Mesothelial cell of epicardium (in vitro differentiated cells): ENCODE data around the gene MEIS2. TPM values are rescaled to one million over a fixed set of nuclear protein-coding genes. Genes with fewer than 3 reads are reported as not detected.

Experiments
- DNase-seq, 2 experiments: peaks; one replicate each; pipeline ENCODE4 v3.0.0; 2021; ENCODE audit warnings: low spot score in 2 of 2; ENCODE audit not compliant: unreplicated experiment in 2 of 2
- H3K27ac Mint-ChIP-seq: 2 replicates; pipeline ENCODE4 v1.8.0; 2021; ENCODE audit warnings: mixed read lengths
- H3K27me3 Mint-ChIP-seq: 2 replicates; pipeline ENCODE4 v1.8.0; 2021; ENCODE audit warnings: low read depth, mixed read lengths
- H3K36me3 Mint-ChIP-seq: 2 replicates; pipeline ENCODE4 v1.8.0; 2021; ENCODE audit warnings: mixed read lengths
- H3K4me1 Mint-ChIP-seq: 2 replicates; pipeline ENCODE4 v1.8.0; 2021; ENCODE audit warnings: mixed read lengths
- H3K4me3 Mint-ChIP-seq: 2 replicates; pipeline ENCODE4 v1.8.0; 2021; ENCODE audit warnings: mild to moderate bottlenecking, moderate library complexity, mixed read lengths
- H3K9me3 Mint-ChIP-seq: 2 replicates; pipeline ENCODE4 v1.8.0; 2021; ENCODE audit warnings: mixed read lengths
- microRNA-seq: library from miRNA; unstranded; fragments of <30 nt; microRNA quantifications from one replicate; pipeline ENCODE4 v1.2.0, GENCODE V29; 2021; ENCODE audit warnings: inconsistent platforms, mixed read lengths
- total RNA-seq: library from RNA; stranded (reverse); gene quantifications from 3 replicates; pipeline ENCODE4 v1.2.1, GENCODE V29; 2021
- TF ChIP-seq, protein P1 (sequence below): fragments of 200-600 bp; sonication (generic); IDR thresholded peaks from one replicate; pipeline ENCODE4 v1.5.0; 2021; ENCODE audit warnings: antibody characterized with exemption; ENCODE audit not compliant: unreplicated experiment

Gene MEIS2
- total RNA-seq, 1 donor from 2014 or later = 397 TPM

DNA sequence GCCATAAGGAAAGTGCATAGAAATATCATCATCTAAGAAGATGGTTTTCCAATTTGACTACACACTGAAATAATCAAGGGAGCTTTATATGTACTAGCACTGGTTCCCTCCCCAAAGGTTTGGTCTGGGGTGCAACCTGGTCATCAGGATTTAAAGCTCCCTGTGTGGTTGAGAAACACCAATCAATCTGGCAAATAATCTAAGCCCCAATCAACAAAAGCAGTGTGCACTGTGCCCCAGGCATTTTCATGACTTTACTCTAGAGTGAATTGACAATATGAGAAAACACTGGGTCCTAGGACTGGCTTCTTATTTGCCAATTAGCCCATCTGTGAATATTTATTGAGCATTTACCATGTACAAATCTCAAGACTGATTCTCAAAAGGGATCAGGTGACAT lies 255.1 kb downstream of the MEIS2 start:
- no peak overlapping the region for H3K4me3 Mint-ChIP-seq
- peaks cover 6% of the 10 kb centered on the region for H3K9me3 Mint-ChIP-seq
- TF ChIP-seq, protein P1, sequence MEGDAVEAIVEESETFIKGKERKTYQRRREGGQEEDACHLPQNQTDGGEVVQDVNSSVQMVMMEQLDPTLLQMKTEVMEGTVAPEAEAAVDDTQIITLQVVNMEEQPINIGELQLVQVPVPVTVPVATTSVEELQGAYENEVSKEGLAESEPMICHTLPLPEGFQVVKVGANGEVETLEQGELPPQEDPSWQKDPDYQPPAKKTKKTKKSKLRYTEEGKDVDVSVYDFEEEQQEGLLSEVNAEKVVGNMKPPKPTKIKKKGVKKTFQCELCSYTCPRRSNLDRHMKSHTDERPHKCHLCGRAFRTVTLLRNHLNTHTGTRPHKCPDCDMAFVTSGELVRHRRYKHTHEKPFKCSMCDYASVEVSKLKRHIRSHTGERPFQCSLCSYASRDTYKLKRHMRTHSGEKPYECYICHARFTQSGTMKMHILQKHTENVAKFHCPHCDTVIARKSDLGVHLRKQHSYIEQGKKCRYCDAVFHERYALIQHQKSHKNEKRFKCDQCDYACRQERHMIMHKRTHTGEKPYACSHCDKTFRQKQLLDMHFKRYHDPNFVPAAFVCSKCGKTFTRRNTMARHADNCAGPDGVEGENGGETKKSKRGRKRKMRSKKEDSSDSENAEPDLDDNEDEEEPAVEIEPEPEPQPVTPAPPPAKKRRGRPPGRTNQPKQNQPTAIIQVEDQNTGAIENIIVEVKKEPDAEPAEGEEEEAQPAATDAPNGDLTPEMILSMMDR = no peak
- no peaks in the 10 kb centered on the region for H3K27me3 Mint-ChIP-seq
- peaks cover 45% of the 10 kb centered on the region for H3K4me1 Mint-ChIP-seq
- H3K36me3 Mint-ChIP-seq = peaks cover 11% of the 10 kb centered on the region
- DNase-seq = no peak
- H3K27ac Mint-ChIP-seq = peak overlapping the region; percentile 82

DNA sequence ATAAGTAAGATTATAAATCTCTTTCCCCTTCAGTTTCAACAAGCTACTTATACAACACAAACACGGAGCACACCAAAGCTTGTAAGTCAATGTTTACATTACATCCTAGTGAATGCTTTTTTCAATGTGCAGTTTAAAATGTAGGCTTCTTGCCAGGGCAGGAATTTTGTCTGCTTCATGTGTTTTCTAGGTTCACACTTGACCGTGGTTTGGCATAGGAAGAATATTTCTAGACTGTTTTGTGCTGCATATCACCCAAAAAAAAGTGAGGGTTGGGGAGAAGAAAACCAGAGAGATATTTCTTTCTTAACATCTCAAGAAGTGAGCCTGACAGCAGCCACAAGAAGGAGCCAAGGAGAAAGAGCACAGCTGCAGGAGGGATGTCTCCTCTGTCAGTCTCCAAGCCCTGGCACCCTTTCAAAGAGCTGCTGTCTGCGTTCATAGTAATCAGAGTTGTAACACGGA lies 255.8 kb downstream of the MEIS2 start:
- Mint-ChIP-seq H3K4me3 (peak overlapping the region; percentile 16), H3K27ac (peak overlapping the region; percentile 82), H3K36me3 (peaks cover 11% of the 10 kb centered on the region), H3K27me3 (no peaks in the 10 kb centered on the region), H3K9me3 (peaks cover 3% of the 10 kb centered on the region), H3K4me1 (peaks cover 45% of the 10 kb centered on the region)
- TF ChIP-seq, protein P1 = no peak
- DNase-seq = no peak

DNA sequence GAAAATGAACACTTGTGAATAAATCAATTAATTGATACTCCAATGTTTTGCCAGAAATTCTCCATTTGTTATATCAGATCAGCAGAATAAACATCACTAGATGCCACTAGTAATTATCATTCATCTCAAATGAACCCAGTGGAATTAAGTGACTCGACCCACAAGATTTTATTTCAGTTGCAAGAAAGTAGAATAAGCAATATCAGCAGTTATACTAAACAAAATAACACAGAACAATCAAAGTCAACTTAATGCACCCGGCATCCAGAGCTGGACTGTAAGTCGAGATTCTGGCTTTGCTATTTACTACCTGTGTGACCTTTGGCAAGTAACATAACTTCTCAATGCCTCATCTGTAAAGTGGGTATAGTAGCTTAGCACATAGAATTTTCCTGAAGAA lies 256.5 kb downstream of the MEIS2 start:
- DNase-seq = no peak
- Mint-ChIP-seq H3K27ac (no peak overlapping the region), H3K36me3 (peaks cover 8% of the 10 kb centered on the region), H3K4me3 (no peak overlapping the region), H3K9me3 (no peaks in the 10 kb centered on the region), H3K4me1 (peaks cover 49% of the 10 kb centered on the region), H3K27me3 (no peaks in the 10 kb centered on the region)
- TF ChIP-seq, protein P1 = no peak

DNA sequence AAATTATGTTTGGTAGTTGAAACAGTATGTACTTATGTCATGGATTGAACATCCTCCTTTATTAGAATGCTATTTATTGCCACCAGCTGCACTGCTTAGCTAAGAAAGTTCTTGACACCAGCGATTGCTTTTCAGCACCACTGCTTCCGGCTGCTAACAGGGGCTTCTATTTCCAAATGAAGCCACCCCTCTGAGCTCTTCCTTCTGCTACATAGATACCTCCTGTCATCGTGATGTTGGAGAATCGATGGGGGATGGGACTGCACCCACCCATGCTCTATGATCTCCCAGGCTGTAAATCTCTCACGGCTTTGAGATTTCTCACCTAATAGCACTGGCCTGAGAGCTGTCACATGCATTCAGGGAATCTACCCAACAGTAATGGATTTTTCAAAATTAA lies 259.2 kb downstream of the MEIS2 start:
- no peak for DNase-seq

More for the DNA sequence above, 259.2 kb downstream of the MEIS2 start:
- peaks cover 48% of the 10 kb centered on the region for H3K4me1 Mint-ChIP-seq
- H3K9me3 Mint-ChIP-seq = peaks cover 2% of the 10 kb centered on the region
- H3K4me3 Mint-ChIP-seq = no peak overlapping the region
- H3K27me3 Mint-ChIP-seq = no peaks in the 10 kb centered on the region
- peaks cover 8% of the 10 kb centered on the region for H3K36me3 Mint-ChIP-seq
- H3K27ac Mint-ChIP-seq = no peak overlapping the region
- TF ChIP-seq, protein P1 = no peak

Small RNAs within 50 kb of the gene (microRNA-seq; reads per million reads assigned to microRNA genes)
- not detected for gene MIR8063
